ENCODE measurements around the gene TMEM44. TPM values are rescaled to one million over a fixed set of nuclear protein-coding genes. Genes with fewer than 3 reads are reported as not detected.

The TMEM44 gene
- total and polyA plus RNA-seq, 9 of the 15 experiments (the other 6 are each of a cell fraction or from before 2014, with no cell fraction given), result 0.53 to 18.1 (median 11.3) TPM

DNA sequence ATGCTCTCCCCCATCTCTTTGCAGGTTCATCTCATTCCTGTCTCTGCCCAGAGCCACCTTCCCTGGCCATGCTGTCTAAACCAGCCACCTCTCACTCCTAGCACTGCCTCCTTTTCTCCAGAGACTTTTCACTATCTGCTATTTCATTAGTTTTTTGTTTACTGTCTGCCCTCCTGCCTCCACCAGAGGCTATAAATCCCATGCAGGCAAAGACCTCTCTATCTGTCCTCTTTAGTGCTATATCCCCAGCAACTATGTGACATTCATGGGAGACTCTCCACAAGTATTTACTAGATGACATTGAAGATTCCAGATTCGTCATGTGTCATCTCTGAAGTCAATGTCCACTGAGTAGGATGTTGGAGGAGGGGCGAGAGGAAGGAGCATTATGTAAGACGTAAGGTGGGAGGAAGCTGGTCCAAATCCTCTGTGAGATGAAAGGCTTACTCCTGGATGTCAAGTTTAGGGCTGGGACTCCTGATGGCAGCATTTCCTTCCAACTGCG, 49.0 kb upstream of the TMEM44 start (continued):
- 0 out of 2 replicates have a peak, but pooled peaks have one; percentile 10 for TF ChIP-seq CBFB (CRISPR knock-in tag; IDR thresholded peaks at IDR 0.05)
- TF ChIP-seq KLF13 (tag; IDR thresholded peaks at IDR 0.05; ENCODE audit: borderline replicate concordance, low read depth), result no peak
- TF ChIP-seq CEBPG (CRISPR knock-in tag; IDR thresholded peaks at IDR 0.05), result 0 out of 2 replicates have a peak, but pooled peaks have one; percentile 15
- TF ChIP-seq CEBPG (tag; conservative IDR thresholded peaks at IDR 0.05 in 1 of 2, IDR thresholded peaks at IDR 0.05 in 1 of 2), result no peak
- TF ChIP-seq ZNF165 (CRISPR knock-in tag; IDR thresholded peaks at IDR 0.05; ENCODE audit: borderline replicate concordance), result no peak
- TF ChIP-seq E2F3 (CRISPR knock-in tag; IDR thresholded peaks at IDR 0.05), result no peak
- TF ChIP-seq, protein P1, sequence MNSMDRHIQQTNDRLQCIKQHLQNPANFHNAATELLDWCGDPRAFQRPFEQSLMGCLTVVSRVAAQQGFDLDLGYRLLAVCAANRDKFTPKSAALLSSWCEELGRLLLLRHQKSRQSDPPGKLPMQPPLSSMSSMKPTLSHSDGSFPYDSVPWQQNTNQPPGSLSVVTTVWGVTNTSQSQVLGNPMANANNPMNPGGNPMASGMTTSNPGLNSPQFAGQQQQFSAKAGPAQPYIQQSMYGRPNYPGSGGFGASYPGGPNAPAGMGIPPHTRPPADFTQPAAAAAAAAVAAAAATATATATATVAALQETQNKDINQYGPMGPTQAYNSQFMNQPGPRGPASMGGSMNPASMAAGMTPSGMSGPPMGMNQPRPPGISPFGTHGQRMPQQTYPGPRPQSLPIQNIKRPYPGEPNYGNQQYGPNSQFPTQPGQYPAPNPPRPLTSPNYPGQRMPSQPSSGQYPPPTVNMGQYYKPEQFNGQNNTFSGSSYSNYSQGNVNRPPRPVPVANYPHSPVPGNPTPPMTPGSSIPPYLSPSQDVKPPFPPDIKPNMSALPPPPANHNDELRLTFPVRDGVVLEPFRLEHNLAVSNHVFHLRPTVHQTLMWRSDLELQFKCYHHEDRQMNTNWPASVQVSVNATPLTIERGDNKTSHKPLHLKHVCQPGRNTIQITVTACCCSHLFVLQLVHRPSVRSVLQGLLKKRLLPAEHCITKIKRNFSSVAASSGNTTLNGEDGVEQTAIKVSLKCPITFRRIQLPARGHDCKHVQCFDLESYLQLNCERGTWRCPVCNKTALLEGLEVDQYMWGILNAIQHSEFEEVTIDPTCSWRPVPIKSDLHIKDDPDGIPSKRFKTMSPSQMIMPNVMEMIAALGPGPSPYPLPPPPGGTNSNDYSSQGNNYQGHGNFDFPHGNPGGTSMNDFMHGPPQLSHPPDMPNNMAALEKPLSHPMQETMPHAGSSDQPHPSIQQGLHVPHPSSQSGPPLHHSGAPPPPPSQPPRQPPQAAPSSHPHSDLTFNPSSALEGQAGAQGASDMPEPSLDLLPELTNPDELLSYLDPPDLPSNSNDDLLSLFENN (IDR thresholded peaks at IDR 0.05; ENCODE audit: low read depth in 2 of 2, low read length in 2 of 2), result no peak
- no peak for TF ChIP-seq ZBED1 (IDR thresholded peaks at IDR 0.05)
- TF ChIP-seq KDM5B (IDR thresholded peaks at IDR 0.05; ENCODE audit: insufficient replicate concordance, low read depth, low read length), result no peak
- TF ChIP-seq CXXC5 (CRISPR knock-in tag; IDR thresholded peaks at IDR 0.05), result no peak
- TF ChIP-seq NONO (IDR thresholded peaks at IDR 0.05; ENCODE audit: low read depth in 2 of 2, low read length in 1 of 2), result no peak
- TF ChIP-seq, protein P2, sequence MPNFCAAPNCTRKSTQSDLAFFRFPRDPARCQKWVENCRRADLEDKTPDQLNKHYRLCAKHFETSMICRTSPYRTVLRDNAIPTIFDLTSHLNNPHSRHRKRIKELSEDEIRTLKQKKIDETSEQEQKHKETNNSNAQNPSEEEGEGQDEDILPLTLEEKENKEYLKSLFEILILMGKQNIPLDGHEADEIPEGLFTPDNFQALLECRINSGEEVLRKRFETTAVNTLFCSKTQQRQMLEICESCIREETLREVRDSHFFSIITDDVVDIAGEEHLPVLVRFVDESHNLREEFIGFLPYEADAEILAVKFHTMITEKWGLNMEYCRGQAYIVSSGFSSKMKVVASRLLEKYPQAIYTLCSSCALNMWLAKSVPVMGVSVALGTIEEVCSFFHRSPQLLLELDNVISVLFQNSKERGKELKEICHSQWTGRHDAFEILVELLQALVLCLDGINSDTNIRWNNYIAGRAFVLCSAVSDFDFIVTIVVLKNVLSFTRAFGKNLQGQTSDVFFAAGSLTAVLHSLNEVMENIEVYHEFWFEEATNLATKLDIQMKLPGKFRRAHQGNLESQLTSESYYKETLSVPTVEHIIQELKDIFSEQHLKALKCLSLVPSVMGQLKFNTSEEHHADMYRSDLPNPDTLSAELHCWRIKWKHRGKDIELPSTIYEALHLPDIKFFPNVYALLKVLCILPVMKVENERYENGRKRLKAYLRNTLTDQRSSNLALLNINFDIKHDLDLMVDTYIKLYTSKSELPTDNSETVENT (CRISPR knock-in tag; IDR thresholded peaks at IDR 0.05), result no peak
- peak; percentile 13; the same call in 1 of the 2 replicates for TF ChIP-seq HDAC2 (IDR thresholded peaks at IDR 0.05)
